MM.1S (cell line): ENCODE results near the gene TUBAL3.

Source experiments
- EZH2 ChIP-seq: fragments of 300-600 bp; sonication (generic); optimal IDR thresholded peaks from 2 replicates; pipeline ENCODE3; 2017; ENCODE audit warnings: low read depth, mild to moderate bottlenecking, antibody characterized with exemption, low read length, mixed read lengths
- TF ChIP-seq, protein P1 (sequence below): fragments of 300-600 bp; sonication (generic); IDR thresholded peaks from 2 replicates; pipeline ENCODE4 v1.5.1; 2016; ENCODE audit warnings: antibody characterized with exemption, low read length, mixed read lengths

- TF ChIP-seq, protein P1, sequence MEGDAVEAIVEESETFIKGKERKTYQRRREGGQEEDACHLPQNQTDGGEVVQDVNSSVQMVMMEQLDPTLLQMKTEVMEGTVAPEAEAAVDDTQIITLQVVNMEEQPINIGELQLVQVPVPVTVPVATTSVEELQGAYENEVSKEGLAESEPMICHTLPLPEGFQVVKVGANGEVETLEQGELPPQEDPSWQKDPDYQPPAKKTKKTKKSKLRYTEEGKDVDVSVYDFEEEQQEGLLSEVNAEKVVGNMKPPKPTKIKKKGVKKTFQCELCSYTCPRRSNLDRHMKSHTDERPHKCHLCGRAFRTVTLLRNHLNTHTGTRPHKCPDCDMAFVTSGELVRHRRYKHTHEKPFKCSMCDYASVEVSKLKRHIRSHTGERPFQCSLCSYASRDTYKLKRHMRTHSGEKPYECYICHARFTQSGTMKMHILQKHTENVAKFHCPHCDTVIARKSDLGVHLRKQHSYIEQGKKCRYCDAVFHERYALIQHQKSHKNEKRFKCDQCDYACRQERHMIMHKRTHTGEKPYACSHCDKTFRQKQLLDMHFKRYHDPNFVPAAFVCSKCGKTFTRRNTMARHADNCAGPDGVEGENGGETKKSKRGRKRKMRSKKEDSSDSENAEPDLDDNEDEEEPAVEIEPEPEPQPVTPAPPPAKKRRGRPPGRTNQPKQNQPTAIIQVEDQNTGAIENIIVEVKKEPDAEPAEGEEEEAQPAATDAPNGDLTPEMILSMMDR: no peak
- TF ChIP-seq EZH2: no peak
Measured at GRCh38 chr10:5364890-5365338, 39.7 kb downstream of the TUBAL3 start, which contains the start of gene UCN3.
